Myocyte (in vitro differentiated cells): ENCODE data around the gene DPEP1. TPM values are rescaled to one million over a fixed set of nuclear protein-coding genes. Genes with fewer than 3 reads are reported as not detected.
"Not testable (repeated sequence)": the region's sequence is repeated elsewhere in the genome, so short reads cannot be mapped to it uniquely, and the experiment has no call there.

ENCODE experiments used
- DNase-seq: peaks from one replicate; pipeline ENCODE4 v3.0.0-alpha.2; 2012; ENCODE audit warnings: low read depth
- total RNA-seq: library from RNA; depleted of rRNA; stranded (reverse); fragments of >200 nt; gene quantifications from 2 replicates; pipeline ENCODE4 v1.2.3, GENCODE V29; 2014

Gene DPEP1
- total RNA-seq, 1 donor from 2014 or later: not detected

DNA sequence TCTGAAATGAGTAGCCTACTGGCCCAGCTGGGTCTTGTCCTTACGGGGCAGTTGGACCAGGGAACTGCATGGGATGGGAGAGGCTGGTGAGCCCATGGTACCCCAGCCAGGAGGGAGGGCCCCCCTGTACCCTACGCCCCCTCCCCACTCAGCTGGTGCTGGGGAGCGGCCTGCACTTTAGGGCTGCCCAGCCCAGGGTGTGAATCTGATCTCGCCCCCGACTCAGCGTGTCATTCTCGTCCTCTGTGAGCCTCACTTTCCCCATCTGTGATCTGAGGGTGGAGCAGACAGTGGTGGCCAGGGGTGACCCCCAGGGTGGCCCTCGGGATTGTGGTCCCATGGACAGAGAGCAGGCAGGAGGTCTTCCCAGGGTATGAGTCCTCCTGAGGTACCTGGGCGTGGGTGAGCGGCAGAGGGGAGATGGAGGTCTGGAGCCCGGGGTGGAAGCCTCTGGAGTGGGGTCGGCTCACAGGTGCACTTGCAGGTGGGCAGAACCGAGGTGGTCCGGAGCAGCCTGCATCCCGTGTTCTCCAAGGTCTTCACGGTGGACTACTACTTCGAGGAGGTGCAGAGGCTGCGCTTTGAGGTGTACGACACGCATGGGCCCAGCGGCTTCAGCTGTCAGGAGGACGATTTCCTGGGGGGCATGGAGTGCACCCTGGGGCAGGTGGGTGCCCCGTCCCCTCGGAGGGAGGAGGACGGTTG is 36.2 kb upstream of the DPEP1 start:
- no peak for DNase-seq

- DNase-seq: no peak
These were observed 34.1 kb upstream of the DPEP1 start for GRCh38 chr16:89579351-89579750.

GRCh38 chr16:89581045-89581695 is 32.3 kb upstream of the DPEP1 start:
- peak; percentile 97 for DNase-seq

- peak; percentile 24 for DNase-seq
These were observed 31.4 kb upstream of the DPEP1 start for GRCh38 chr16:89581861-89582563.

GRCh38 chr16:89582614-89583196 is 30.7 kb upstream of the DPEP1 start:
- DNase-seq: no peak

GRCh38 chr16:89583197-89583894 is 30.1 kb upstream of the DPEP1 start:
- no peak for DNase-seq

DNA sequence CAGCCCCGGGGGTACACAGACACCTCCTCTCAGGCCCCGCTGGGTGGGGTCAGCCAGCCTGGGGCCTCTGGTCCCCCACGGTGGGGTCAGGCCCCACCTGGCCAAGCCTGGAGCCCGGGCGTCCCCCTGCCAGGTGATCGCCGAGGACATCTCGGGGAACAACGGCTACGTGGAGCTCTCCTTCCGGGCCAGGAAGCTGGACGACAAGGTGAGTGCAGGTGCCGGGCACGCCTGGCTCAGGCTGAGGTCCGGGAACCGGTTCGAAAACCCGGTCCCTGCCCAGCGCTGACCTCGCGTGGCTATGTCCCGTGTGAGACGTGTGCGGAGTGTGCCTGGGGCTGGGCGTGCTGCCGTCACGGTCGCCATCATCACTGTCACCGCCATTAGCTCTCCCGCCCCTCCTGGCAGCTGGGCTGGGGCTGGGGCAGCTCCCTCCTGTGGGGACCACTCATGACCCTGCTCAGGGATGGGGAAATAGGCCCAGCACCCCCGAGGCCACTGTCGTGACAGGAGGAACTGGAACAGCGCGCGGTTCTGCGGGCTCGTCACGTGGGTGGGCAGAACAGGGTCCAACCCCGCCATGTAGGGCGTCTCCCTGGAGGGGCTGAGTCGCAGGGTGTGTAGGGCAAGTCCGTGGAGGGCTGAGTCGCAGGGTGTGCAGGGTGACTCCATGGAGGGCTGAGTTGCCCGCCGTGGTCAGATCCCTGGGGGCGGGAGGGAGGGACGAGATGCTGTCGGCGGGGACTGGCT is 29.4 kb upstream of the DPEP1 start:
- no peak for DNase-seq

- DNase-seq: peak; percentile 46
These were observed 28.5 kb upstream of the DPEP1 start for GRCh38 chr16:89584768-89585549.

DNA sequence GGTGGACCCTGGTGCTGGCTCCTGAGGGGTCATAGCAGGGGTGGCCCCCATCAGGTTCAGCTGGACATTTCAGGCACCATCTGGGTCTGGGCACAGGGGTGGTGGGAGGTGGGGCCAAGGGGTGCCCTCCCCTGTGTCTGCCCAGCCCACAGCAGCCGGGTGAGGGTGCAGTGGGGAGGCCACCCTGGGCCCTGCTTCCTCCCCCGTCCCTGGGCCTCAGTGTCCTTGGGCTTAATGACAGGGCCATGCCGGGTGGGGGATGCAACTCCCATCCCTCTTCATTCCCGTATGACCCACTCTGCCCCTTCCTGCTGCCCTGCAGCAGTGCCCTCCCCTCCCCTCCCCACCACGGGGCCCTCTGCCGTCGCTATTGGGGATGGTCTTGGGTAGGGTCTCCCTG is 27.2 kb upstream of the DPEP1 start:
- no peak for DNase-seq

- DNase-seq: no peak
These were observed 26.6 kb upstream of the DPEP1 start for GRCh38 chr16:89586853-89587252.

DNA sequence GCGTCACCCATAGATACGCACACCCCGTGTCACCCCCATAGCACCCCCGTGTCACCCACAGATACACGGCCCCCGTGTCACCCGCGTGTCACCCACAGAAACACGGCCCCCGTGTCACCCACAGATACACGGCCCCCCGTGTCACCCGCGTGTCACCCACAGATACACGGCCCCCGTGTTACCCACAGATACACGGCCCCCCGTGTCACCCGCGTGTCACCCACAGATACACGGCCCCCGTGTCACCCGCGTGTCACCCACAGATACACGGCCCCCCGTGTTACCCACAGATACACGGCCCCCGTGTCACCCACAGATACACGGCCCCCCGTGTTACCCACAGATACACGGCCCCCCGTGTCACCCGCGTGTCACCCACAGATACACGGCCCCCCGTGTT is 25.8 kb upstream of the DPEP1 start:
- not testable (repeated sequence) for DNase-seq

DNA sequence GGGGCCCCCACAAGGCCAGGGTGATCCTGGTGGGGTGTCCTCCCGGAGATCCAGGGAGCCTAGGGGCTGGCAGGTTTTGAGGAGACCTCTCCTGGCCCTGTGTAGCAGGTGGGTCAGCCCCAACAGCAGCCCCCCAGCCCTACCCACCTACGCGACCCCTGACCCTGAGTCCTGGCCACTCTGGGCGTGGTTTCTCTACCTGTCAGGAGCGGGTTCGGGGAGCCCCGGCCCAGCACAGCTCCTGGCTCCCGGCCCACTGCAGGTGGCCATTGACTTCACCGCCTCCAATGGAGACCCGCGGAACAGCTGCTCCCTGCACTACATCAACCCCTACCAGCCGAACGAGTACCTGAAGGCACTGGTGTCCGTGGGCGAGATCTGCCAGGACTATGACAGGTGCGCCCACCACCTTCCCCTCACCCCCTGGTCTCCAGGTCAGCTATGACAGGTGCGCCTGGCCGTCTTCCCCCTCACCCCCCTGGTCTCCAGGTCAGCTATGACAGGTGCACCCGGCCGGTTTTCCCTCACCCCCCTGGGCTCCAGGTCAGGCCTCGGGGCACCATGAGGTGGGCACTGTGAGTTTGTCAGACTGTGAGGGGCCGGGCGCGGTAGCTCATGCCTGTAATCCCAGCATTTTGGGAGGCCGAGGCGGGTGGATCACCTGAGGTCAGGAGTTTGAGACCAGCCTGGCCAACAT is 24.9 kb upstream of the DPEP1 start:
- no peak for DNase-seq

- no peak for DNase-seq
These were observed 24.1 kb upstream of the DPEP1 start for GRCh38 chr16:89589241-89589926.

DNA sequence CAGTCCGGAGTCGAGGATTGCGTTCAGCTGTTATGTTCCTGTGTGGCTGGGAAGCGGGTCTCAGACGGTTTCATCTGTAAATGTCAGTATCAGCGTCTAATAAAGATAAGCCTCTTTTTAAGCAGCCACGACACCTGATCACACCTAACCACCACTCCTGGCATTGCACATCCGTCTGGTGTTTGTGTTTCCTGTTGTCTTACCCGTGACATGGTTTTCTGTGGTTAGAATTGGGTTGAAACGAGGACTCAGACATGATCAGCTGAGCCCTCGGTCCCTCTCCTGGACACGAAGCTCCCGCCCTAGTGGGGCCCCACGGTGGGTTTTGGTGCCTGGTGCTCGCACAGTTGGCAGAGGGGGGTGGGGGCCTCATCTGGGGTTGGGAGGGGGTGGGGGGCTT is 19.6 kb upstream of the DPEP1 start:
- DNase-seq: no peak

DNA sequence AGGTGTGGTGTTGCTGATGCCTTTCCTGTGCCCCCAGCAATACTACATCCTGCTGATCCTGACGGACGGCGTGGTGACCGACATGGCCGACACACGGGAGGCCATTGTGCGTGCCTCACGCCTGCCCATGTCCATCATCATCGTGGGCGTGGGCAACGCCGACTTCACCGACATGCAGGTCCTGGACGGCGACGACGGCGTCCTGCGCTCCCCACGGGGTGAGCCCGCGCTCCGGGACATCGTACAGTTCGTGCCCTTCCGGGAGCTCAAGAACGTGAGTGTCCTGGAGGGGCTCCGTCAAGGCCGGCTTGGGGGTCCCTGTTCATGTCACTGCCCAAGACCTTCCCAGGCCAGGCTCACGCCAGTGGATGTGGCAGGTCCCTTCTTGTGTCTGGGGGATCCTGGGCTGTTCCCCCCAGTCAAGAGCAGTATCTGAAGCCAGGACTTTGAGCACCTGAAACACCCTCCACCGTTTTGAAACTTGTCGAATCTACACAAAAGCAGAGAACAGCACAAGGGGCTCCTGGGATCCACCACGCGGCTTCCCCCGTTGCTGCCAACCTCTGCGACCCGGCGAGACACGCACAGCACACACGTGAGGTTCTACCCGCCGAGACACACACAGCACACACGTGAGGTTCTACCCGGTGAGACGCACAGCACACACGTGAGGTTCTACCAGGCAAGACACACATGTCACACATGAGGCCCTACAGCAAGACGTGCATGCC is 17.9 kb upstream of the DPEP1 start:
- no peak for DNase-seq

- no peak for DNase-seq
These were observed 17.3 kb upstream of the DPEP1 start for GRCh38 chr16:89596061-89596689.

DNA sequence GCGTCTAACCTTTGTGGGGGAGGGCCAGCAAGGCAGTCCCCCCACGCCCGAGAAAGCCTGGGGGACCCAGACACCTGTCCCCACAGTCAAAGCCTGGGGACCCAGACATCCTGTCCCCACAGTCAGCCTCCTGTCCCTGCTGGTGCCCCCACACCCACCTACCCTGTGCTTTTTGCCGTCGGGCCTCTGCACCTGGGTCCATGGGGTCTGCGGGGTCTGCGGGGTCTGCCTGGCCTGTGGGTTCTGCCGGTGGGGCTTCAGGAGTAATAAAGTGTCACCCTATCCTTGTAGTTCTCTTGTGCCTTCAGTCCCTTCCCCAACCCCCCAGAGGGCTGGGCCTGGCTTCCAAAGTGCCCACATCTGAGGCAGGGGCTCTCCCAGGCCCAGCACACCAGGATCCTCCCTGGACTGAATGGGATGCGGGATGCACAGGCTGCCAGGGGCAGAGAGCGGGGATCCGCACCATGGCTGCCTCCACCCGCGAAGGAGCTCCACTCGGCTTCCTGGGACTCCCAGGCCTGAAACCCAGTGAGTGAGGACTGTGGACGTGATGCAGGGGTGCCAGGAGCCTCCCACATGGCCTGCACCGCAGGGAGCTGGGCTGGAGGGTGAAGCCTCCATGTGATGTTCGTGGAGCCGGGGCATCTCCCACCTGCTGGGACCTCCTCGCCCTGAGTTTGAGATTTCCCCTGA is 16.3 kb upstream of the DPEP1 start:
- DNase-seq: no peak
